ENCODE results near the gene TRIP4. TPM values are rescaled to one million over a fixed set of nuclear protein-coding genes. Genes with fewer than 3 reads are reported as not detected.
A peak's percentile ranks its signal among the peaks of the same experiment; 100 is the strongest.
"Not testable (repeated sequence)": the region's sequence is repeated elsewhere in the genome, so short reads cannot be mapped to it uniquely, and the experiment has no call there.

The TRIP4 gene
- total RNA-seq, 1 donor from 2014 or later: 22.6 TPM

GRCh38 chr15:64373360-64373759 is 14.3 kb upstream of the TRIP4 start:
- Mint-ChIP-seq H3K9me3 (no peaks in the 10 kb centered on the region), H3K27ac (no peak overlapping the region), H3K4me1 (no peaks in the 10 kb centered on the region), H3K27me3 (ENCODE audit: low read depth) (no peaks in the 10 kb centered on the region), H3K36me3 (peaks cover 7% of the 10 kb centered on the region), H3K4me3 (no peak overlapping the region)
- TF ChIP-seq, protein P1, sequence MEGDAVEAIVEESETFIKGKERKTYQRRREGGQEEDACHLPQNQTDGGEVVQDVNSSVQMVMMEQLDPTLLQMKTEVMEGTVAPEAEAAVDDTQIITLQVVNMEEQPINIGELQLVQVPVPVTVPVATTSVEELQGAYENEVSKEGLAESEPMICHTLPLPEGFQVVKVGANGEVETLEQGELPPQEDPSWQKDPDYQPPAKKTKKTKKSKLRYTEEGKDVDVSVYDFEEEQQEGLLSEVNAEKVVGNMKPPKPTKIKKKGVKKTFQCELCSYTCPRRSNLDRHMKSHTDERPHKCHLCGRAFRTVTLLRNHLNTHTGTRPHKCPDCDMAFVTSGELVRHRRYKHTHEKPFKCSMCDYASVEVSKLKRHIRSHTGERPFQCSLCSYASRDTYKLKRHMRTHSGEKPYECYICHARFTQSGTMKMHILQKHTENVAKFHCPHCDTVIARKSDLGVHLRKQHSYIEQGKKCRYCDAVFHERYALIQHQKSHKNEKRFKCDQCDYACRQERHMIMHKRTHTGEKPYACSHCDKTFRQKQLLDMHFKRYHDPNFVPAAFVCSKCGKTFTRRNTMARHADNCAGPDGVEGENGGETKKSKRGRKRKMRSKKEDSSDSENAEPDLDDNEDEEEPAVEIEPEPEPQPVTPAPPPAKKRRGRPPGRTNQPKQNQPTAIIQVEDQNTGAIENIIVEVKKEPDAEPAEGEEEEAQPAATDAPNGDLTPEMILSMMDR (IDR thresholded peaks at IDR 0.05; ENCODE audit: unreplicated experiment): no peak
- DNase-seq (ENCODE audit: low spot score in 2 of 2, unreplicated experiment in 2 of 2): no peak

- Mint-ChIP-seq H3K27ac (no peak overlapping the region), H3K9me3 (no peaks in the 10 kb centered on the region), H3K4me3 (peak overlapping the region; percentile 79), H3K36me3 (peaks cover 4% of the 10 kb centered on the region), H3K4me1 (peaks cover 14% of the 10 kb centered on the region), H3K27me3 (ENCODE audit: low read depth) (no peaks in the 10 kb centered on the region)
- no peak for DNase-seq (ENCODE audit: low spot score in 2 of 2, unreplicated experiment in 2 of 2)
- TF ChIP-seq, protein P1 (IDR thresholded peaks at IDR 0.05; ENCODE audit: unreplicated experiment): no peak
Measured at GRCh38 chr15:64379216-64379960, 8.2 kb upstream of the TRIP4 start.

DNA sequence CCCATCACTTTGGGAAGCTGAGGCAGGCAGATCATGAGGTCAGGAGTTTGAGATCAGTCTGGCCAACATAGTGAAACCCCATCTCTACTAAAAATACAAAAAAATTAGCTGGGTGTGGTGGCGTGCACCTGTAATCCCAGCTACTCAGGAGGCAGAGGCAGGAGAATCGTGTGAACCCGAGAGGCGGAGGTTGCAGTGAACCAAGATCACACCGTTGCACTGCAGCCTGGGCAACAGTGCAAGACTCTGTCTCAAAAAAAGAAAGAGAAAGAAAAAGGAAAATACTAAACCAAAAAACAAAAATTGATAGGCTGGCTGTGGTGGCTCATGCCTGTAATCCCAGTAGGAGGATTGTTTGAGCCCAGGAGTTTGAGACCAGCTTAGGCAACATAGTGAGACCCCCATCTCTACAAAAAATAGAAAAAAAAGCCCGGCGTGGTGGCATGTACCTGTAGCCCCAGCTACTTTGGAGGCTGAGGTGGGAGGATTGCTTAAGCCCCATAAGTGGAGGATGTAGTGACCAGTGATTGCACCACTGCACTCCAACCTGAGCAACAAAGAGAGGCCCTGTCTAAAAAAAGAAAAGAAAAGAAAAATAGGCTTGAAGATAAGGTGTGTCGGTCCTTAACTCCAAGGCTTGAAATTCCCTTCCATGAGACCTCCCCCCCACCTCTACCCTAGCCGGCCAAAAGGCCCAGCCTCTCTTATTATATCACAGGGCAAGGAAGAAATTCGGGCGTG is 7.3 kb upstream of the TRIP4 start:
- H3K4me1 Mint-ChIP-seq: peaks cover 14% of the 10 kb centered on the region
- H3K4me3 Mint-ChIP-seq: peak overlapping the region; percentile 79
- not testable (repeated sequence) for H3K36me3 Mint-ChIP-seq; H3K27ac Mint-ChIP-seq; DNase-seq (ENCODE audit: low spot score in 2 of 2, unreplicated experiment in 2 of 2); H3K9me3 Mint-ChIP-seq; H3K27me3 Mint-ChIP-seq (ENCODE audit: low read depth)

- H3K9me3 Mint-ChIP-seq: no peaks in the 10 kb centered on the region
- H3K36me3 Mint-ChIP-seq: no peaks in the 10 kb centered on the region
- TF ChIP-seq, protein P1 (IDR thresholded peaks at IDR 0.05; ENCODE audit: unreplicated experiment): no peak
- peak; percentile 87 to 92 for DNase-seq (ENCODE audit: low spot score in 2 of 2, unreplicated experiment in 2 of 2)
- H3K4me3 Mint-ChIP-seq: peak within 1 kb of the TSS; percentile 79
- no peaks in the 10 kb centered on the region for H3K27me3 Mint-ChIP-seq (ENCODE audit: low read depth)
- H3K4me1 Mint-ChIP-seq: peaks cover 14% of the 10 kb centered on the region
- H3K27ac Mint-ChIP-seq: peak within 1 kb of the TSS; percentile 42
Measured at GRCh38 chr15:64381000-64381751, 6.5 kb upstream of the TRIP4 start, which contains the start of gene PCLAF. TSS of gene PCLAF (minus strand) at chr15:64381441. CDS start at chr15:64381371, 70 bp downstream.

- DNase-seq (ENCODE audit: low spot score in 2 of 2, unreplicated experiment in 2 of 2): no peak
- Mint-ChIP-seq H3K27me3 (ENCODE audit: low read depth) (no peaks in the 10 kb centered on the region), H3K9me3 (no peaks in the 10 kb centered on the region), H3K4me1 (peaks cover 23% of the 10 kb centered on the region), H3K4me3 (no peak overlapping the region), H3K27ac (no peak overlapping the region), H3K36me3 (no peaks in the 10 kb centered on the region)
- TF ChIP-seq, protein P1 (IDR thresholded peaks at IDR 0.05; ENCODE audit: unreplicated experiment): no peak
Measured at GRCh38 chr15:64383760-64384159, 3.9 kb upstream of the TRIP4 start.
